Hepatocyte (in vitro differentiated cells): Measurements from ENCODE around the gene GAP43. TPM values are rescaled to one million over a fixed set of nuclear protein-coding genes. Genes with fewer than 3 reads are reported as not detected.

Experiments
- DNase-seq: peaks from one replicate; pipeline ENCODE4 v3.0.0-alpha.2; 2016; ENCODE audit warnings: low spot score
- H2AFZ ChIP-seq: fragments of 200-600 bp; sonication (generic); 2 replicates; pipeline ENCODE4 v1.6.0; 2016; ENCODE audit warnings: antibody characterized with exemption, mild to moderate bottlenecking
- H3K27ac ChIP-seq: fragments of 200-600 bp; sonication (generic); 2 replicates; pipeline ENCODE4 v1.5.1; 2016; ENCODE audit warnings: mild to moderate bottlenecking
- H3K27me3 ChIP-seq: fragments of 200-600 bp; sonication (generic); 2 replicates; pipeline ENCODE4 v1.6.1; 2016
- H3K36me3 ChIP-seq: fragments of 200-600 bp; sonication (generic); replicated peaks from 2 replicates; pipeline ENCODE4 v1.5.1; 2016; ENCODE audit warnings: low read depth; ENCODE audit not compliant: insufficient read depth
- H3K4me1 ChIP-seq: fragments of 200-600 bp; sonication (generic); 2 replicates; pipeline ENCODE4 v1.5.1; 2016; ENCODE audit warnings: mild to moderate bottlenecking, moderate library complexity; ENCODE audit not compliant: insufficient read depth
- H3K4me2 ChIP-seq: fragments of 200-600 bp; sonication (generic); 2 replicates; pipeline ENCODE4 v1.6.0; 2016
- H3K4me3 ChIP-seq: fragments of 200-600 bp; sonication (generic); 2 replicates; pipeline ENCODE4 v1.5.1; 2016; ENCODE audit warnings: mild to moderate bottlenecking
- H3K79me2 ChIP-seq: fragments of 200-600 bp; sonication (generic); 2 replicates; pipeline ENCODE4 v1.6.0; 2017; ENCODE audit warnings: mild to moderate bottlenecking
- H3K9me2 ChIP-seq: fragments of 200-600 bp; sonication (generic); replicated peaks from 2 replicates; pipeline ENCODE4 v1.6.0; 2017; ENCODE audit warnings: mild to moderate bottlenecking; ENCODE audit not compliant: insufficient read depth
- H3K9me3 ChIP-seq: fragments of 200-600 bp; sonication (generic); 2 replicates; pipeline ENCODE4 v1.5.1; 2016; ENCODE audit warnings: low read depth, mild to moderate bottlenecking
- H4K20me1 ChIP-seq: fragments of 200-600 bp; sonication (generic); 2 replicates; pipeline ENCODE4 v1.6.0; 2016; ENCODE audit warnings: mild to moderate bottlenecking; ENCODE audit not compliant: insufficient read depth, poor library complexity, severe bottlenecking
- CTCF ChIP-seq: fragments of 200-600 bp; sonication (generic); IDR thresholded peaks from 2 replicates; pipeline ENCODE4 v1.5.1; 2016; ENCODE audit warnings: antibody characterized with exemption, mild to moderate bottlenecking; ENCODE audit not compliant: poor library complexity
- EZH2 ChIP-seq: fragments of 200-600 bp; sonication (generic); IDR thresholded peaks from 2 replicates; pipeline ENCODE4 v1.6.1; 2016; ENCODE audit warnings: antibody characterized with exemption, mild to moderate bottlenecking, borderline replicate concordance
- EZH2phosphoT487 ChIP-seq: fragments of 200-600 bp; sonication (generic); IDR thresholded peaks from one replicate; pipeline ENCODE4 v1.6.1; 2018; ENCODE audit warnings: antibody characterized with exemption, mild to moderate bottlenecking, low read depth, moderate library complexity; ENCODE audit not compliant: unreplicated experiment, severe bottlenecking
- WGBS: methylation state at CpG from one replicate; pipeline ENCODE4 v1.1.6; 2016; ENCODE audit warnings: low lambda C conversion rate; ENCODE audit errors: missing lambda C conversion rate; 5-methylcytosine and 5-hydroxymethylcytosine counted together
- polyA plus RNA-seq: library from polyadenylated mRNA; unstranded; fragments of >200 nt; fragmentation: Nextera tagmentation; extraction: Ambion mirVana; gene quantifications from 2 replicates; pipeline ENCODE4 v1.2.1, GENCODE V29; 2016
- total RNA-seq: library from RNA; depleted of rRNA; stranded (reverse); fragments of >200 nt; gene quantifications from 2 replicates; pipeline ENCODE4 v1.2.3, GENCODE V29; 2014

GAP43 gene
- total and polyA plus RNA-seq, 2 experiments from 2014 or later: 0.60 to 0.81 TPM

DNA sequence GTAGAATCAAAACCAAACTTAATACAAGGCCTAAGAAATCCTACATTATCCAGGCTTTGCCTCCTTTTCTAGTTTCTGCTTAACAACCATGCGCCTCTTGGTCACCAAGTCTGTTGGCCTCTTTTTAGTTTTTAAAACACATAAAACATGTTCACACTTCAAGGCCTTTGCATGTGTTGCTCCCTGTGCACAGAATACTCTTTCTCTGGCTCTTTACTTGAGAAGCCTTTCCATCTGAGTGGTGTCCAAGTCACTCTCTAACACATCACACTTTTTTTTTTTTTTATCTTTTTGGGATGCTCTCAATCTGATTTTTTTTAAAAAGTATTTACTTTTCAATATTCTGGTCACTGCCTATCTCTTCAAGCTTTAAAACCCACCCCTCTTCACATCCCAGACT lies 14.9 kb downstream of the GAP43 start:
- no peaks in the 10 kb centered on the region for H3K36me3 ChIP-seq
- no peaks in the 10 kb centered on the region for H3K4me1 ChIP-seq
- no peak for TF ChIP-seq CTCF
- no peak for TF ChIP-seq EZH2
- no peak for TF ChIP-seq EZH2phosphoT487
- no peak overlapping the region for H3K4me2 ChIP-seq
- no peaks in the 10 kb centered on the region for H3K79me2 ChIP-seq
- no peak overlapping the region for H3K27ac ChIP-seq
- H3K9me3 ChIP-seq: no peaks in the 10 kb centered on the region
- 100% methylated on average over 1 of the region's 1 CpG for WGBS
- DNase-seq: no peak
- no peaks in the 10 kb centered on the region for H3K9me2 ChIP-seq
- H4K20me1 ChIP-seq: no peaks in the 10 kb centered on the region
- no peaks in the 10 kb centered on the region for H3K27me3 ChIP-seq
- no peak overlapping the region for H2AFZ ChIP-seq
- no peak overlapping the region for H3K4me3 ChIP-seq

GRCh38 chr3:115638991-115639390 lies 15.7 kb downstream of the GAP43 start:
- H3K36me3 ChIP-seq: no peaks in the 10 kb centered on the region

GRCh38 chr3:115644391-115644790 lies 21.1 kb downstream of the GAP43 start:
- no peak for DNase-seq
- no peaks in the 10 kb centered on the region for H3K27me3 ChIP-seq
- H3K9me3 ChIP-seq: no peaks in the 10 kb centered on the region
- no peak overlapping the region for H2AFZ ChIP-seq
- H4K20me1 ChIP-seq: no peaks in the 10 kb centered on the region
- H3K36me3 ChIP-seq: no peaks in the 10 kb centered on the region
- no peaks in the 10 kb centered on the region for H3K79me2 ChIP-seq
- no peak overlapping the region for H3K27ac ChIP-seq
- H3K4me2 ChIP-seq: no peak overlapping the region
- no peak for TF ChIP-seq CTCF
- no peak for TF ChIP-seq EZH2phosphoT487
- TF ChIP-seq EZH2: no peak
- WGBS: 56% methylated on average over 1 of the region's 1 CpG
- H3K4me3 ChIP-seq: no peak overlapping the region
- H3K9me2 ChIP-seq: no peaks in the 10 kb centered on the region
- H3K4me1 ChIP-seq: no peaks in the 10 kb centered on the region

More at GRCh38 chr3:115638991-115639390, 15.7 kb downstream of the GAP43 start:
- Histone ChIP-seq H3K27me3 (no peaks in the 10 kb centered on the region), H3K4me3 (no peak overlapping the region), H3K4me1 (no peaks in the 10 kb centered on the region), H3K9me3 (no peaks in the 10 kb centered on the region), H2AFZ (no peak overlapping the region), H4K20me1 (no peaks in the 10 kb centered on the region), H3K4me2 (no peak overlapping the region), H3K27ac (no peak overlapping the region), H3K79me2 (no peaks in the 10 kb centered on the region), H3K9me2 (no peaks in the 10 kb centered on the region)
- 100% methylated on average over 1 of the region's 1 CpG for WGBS
- DNase-seq: no peak
- TF ChIP-seq EZH2: no peak
- TF ChIP-seq EZH2phosphoT487: no peak
- TF ChIP-seq CTCF: no peak
